22Rv1 (cell line): ENCODE data around the gene STAM.

Experiments used
- ZFX ChIP-seq: fragments of 450-650 bp; IDR thresholded peaks from 2 replicates; pipeline ENCODE4 v1.6.1; 2017; ENCODE audit warnings: antibody characterized with exemption, borderline replicate concordance
- TF ChIP-seq, protein P1 (sequence below): fragments of 450-650 bp; IDR thresholded peaks from 2 replicates; pipeline ENCODE4 v1.5.1; 2017; ENCODE audit warnings: mild to moderate bottlenecking

DNA sequence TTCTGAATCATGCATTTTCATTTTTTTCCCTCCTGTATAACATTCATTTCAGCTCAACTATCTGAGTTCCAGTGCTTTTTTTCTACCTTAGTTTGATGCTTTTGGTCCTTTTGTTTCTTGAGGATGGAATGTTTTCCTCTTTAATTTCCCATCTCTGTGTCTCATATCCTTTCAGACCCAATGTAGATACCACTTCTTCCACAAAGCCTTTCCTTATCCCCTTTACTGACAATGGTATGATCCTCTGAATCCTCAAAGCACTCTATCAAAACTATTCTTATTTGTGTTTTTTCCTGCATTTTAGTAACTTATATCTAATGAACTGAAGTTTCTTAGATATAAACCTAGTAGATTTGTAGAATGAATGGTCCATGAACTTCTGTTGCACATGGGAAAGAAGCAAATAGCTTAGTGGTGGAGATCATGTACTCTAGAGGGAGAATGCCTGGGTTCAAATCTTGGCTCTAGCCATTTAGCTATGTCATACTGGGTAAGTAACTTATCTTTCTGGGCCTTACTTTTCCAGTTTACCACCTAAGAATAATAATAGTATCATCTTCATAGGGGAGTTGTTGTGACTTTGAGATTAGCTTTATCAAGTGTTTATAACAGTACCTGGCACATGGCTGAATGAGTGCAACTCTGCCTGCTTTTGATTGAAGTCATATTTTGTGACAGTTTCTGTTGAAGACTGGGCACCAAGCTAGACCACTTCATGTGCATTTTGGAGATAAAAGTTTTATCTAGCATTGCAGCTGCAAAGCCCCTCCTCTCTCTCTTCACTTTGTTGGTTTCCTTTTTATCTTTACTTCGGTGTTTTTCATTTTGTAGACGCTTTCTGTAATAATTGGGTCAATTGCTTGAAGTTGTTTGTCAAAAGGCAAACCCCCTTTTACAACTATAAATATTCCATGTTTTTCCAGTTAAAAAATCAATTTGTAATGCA, 18.5 kb downstream of the STAM start:
- TF ChIP-seq, protein P1, sequence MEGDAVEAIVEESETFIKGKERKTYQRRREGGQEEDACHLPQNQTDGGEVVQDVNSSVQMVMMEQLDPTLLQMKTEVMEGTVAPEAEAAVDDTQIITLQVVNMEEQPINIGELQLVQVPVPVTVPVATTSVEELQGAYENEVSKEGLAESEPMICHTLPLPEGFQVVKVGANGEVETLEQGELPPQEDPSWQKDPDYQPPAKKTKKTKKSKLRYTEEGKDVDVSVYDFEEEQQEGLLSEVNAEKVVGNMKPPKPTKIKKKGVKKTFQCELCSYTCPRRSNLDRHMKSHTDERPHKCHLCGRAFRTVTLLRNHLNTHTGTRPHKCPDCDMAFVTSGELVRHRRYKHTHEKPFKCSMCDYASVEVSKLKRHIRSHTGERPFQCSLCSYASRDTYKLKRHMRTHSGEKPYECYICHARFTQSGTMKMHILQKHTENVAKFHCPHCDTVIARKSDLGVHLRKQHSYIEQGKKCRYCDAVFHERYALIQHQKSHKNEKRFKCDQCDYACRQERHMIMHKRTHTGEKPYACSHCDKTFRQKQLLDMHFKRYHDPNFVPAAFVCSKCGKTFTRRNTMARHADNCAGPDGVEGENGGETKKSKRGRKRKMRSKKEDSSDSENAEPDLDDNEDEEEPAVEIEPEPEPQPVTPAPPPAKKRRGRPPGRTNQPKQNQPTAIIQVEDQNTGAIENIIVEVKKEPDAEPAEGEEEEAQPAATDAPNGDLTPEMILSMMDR = no peak
- TF ChIP-seq ZFX = no peak
